Neural progenitor cell (in vitro differentiated cells): ENCODE measurements around the gene TMEM234. TPM values are rescaled to one million over a fixed set of nuclear protein-coding genes. Genes with fewer than 3 reads are reported as not detected.

Source experiments
- DNase-seq: peaks from one replicate; pipeline ENCODE4 v3.0.0-alpha.2; 2016; ENCODE audit warnings: low spot score
- H2AFZ ChIP-seq: fragments of 200-600 bp; sonication (generic); replicated peaks from 2 replicates; pipeline ENCODE4 v1.6.1; 2016; ENCODE audit warnings: antibody characterized with exemption
- H3F3A ChIP-seq: fragments of 200-600 bp; sonication (generic); 2 replicates; pipeline ENCODE4 v1.6.1; 2016; ENCODE audit warnings: antibody characterized with exemption, low read depth
- H3K27ac ChIP-seq: fragments of 200-600 bp; sonication (generic); 2 replicates; pipeline ENCODE4 v1.5.1; 2016; ENCODE audit warnings: mild to moderate bottlenecking
- H3K27me3 ChIP-seq: fragments of 200-600 bp; sonication (generic); 2 replicates; pipeline ENCODE4 v1.6.1; 2016; ENCODE audit warnings: mild to moderate bottlenecking, moderate library complexity
- H3K36me3 ChIP-seq: fragments of 200-600 bp; sonication (generic); 2 replicates; pipeline ENCODE4 v1.5.1; 2016
- H3K4me1 ChIP-seq: fragments of 200-600 bp; sonication (generic); 2 replicates; pipeline ENCODE4 v1.6.1; 2016; ENCODE audit warnings: mixed run types
- H3K4me2 ChIP-seq: fragments of 200-600 bp; sonication (generic); 2 replicates; pipeline ENCODE4 v1.6.1; 2016
- H3K4me3 ChIP-seq: fragments of 200-600 bp; sonication (generic); 2 replicates; pipeline ENCODE4 v1.5.1; 2016
- H3K79me2 ChIP-seq: fragments of 200-600 bp; sonication (generic); 2 replicates; pipeline ENCODE4 v1.6.1; 2016; ENCODE audit warnings: low read depth
- H3K9ac ChIP-seq: fragments of 200-600 bp; sonication (generic); 2 replicates; pipeline ENCODE4 v1.6.1; 2016
- H3K9me3 ChIP-seq: fragments of 200-600 bp; sonication (generic); 2 replicates; pipeline ENCODE4 v1.5.1; 2016; ENCODE audit warnings: low read depth
- H4K20me1 ChIP-seq: fragments of 200-600 bp; sonication (generic); 2 replicates; pipeline ENCODE4 v1.6.1; 2016; ENCODE audit warnings: low read depth
- H3K27ac Mint-ChIP-seq: 3 replicates; pipeline ENCODE4 v1.8.0; 2021; ENCODE audit warnings: mixed read lengths
- H3K27me3 Mint-ChIP-seq: 2 replicates; pipeline ENCODE4 v1.8.0; 2022; ENCODE audit warnings: low read depth, mild to moderate bottlenecking, inconsistent platforms, moderate library complexity, mixed read lengths; ENCODE audit not compliant: insufficient read depth
- H3K36me3 Mint-ChIP-seq: 3 replicates; pipeline ENCODE4 v1.8.0; 2021; ENCODE audit warnings: mixed read lengths
- H3K4me1 Mint-ChIP-seq: 3 replicates; pipeline ENCODE4 v1.8.0; 2021; ENCODE audit warnings: mixed read lengths
- H3K4me3 Mint-ChIP-seq: 3 replicates; pipeline ENCODE4 v1.8.0; 2021; ENCODE audit warnings: mild to moderate bottlenecking, moderate library complexity, mixed read lengths
- H3K9me3 Mint-ChIP-seq: 3 replicates; pipeline ENCODE4 v1.8.0; 2020; ENCODE audit warnings: mixed read lengths
- CTCF ChIP-seq: fragments of 200-600 bp; sonication (generic); IDR thresholded peaks from 2 replicates; pipeline ENCODE4 v1.5.1; 2017; ENCODE audit warnings: antibody characterized with exemption, mild to moderate bottlenecking
- EZH2 ChIP-seq: fragments of 200-600 bp; sonication (generic); IDR thresholded peaks from 2 replicates; pipeline ENCODE4 v1.6.1; 2017; ENCODE audit warnings: antibody characterized with exemption, mild to moderate bottlenecking, moderate library complexity
- EZH2phosphoT487 ChIP-seq: fragments of 200-600 bp; sonication (generic); IDR thresholded peaks from 2 replicates; pipeline ENCODE4 v1.6.1; 2017; ENCODE audit warnings: antibody characterized with exemption
- total RNA-seq: library from RNA; depleted of rRNA; stranded (reverse); fragments of >200 nt; gene quantifications from 2 replicates; pipeline ENCODE4 v1.2.3, GENCODE V29; 2015; ENCODE audit warnings: low replicate concordance

TMEM234 gene
- total RNA-seq, 1 donor from 2014 or later, result 6.0 TPM

- Histone ChIP-seq H3K4me3 (no peak overlapping the region), H3K79me2 (peaks cover 81% of the 10 kb centered on the region)
- H3K27ac Mint-ChIP-seq, result no peak overlapping the region
Measured at GRCh38 chr1:32184650-32185049, 37.5 kb downstream of the TMEM234 start.

GRCh38 chr1:32182060-32182459 lies 40.1 kb downstream of the TMEM234 start:
- Histone ChIP-seq H2AFZ (no peak overlapping the region), H4K20me1 (peaks cover 52% of the 10 kb centered on the region), H3K27ac (no peak overlapping the region), H3K4me2 (no peak overlapping the region), H3K4me3 (no peak overlapping the region), H3K36me3 (no peaks in the 10 kb centered on the region), H3K4me1 (peaks cover 16% of the 10 kb centered on the region), H3K27me3 (no peaks in the 10 kb centered on the region), H3F3A (peaks cover 31% of the 10 kb centered on the region), H3K9me3 (no peaks in the 10 kb centered on the region), H3K9ac (no peak overlapping the region), H3K79me2 (peaks cover 71% of the 10 kb centered on the region)
- Mint-ChIP-seq H3K36me3 (peaks cover 34% of the 10 kb centered on the region), H3K4me3 (no peak overlapping the region), H3K27ac (no peak overlapping the region), H3K27me3 (peaks cover 2% of the 10 kb centered on the region), H3K9me3 (no peaks in the 10 kb centered on the region), H3K4me1 (peaks cover 25% of the 10 kb centered on the region)
- TF ChIP-seq CTCF (no peak), EZH2 (no peak), EZH2phosphoT487 (no peak)
- no peak for DNase-seq

More at GRCh38 chr1:32184650-32185049, 37.5 kb downstream of the TMEM234 start:
- peaks cover 49% of the 10 kb centered on the region for H3K36me3 Mint-ChIP-seq
- peaks cover 9% of the 10 kb centered on the region for H3F3A ChIP-seq
- DNase-seq, result no peak
- H3K4me2 ChIP-seq, result no peak overlapping the region
- no peak overlapping the region for H3K27ac ChIP-seq
- peaks cover 10% of the 10 kb centered on the region for H3K4me1 ChIP-seq
- no peak overlapping the region for H2AFZ ChIP-seq
- H3K9me3 Mint-ChIP-seq, result no peaks in the 10 kb centered on the region
- H3K9me3 ChIP-seq, result no peaks in the 10 kb centered on the region
- H3K27me3 Mint-ChIP-seq, result peaks cover 6% of the 10 kb centered on the region
- peaks cover 59% of the 10 kb centered on the region for H4K20me1 ChIP-seq
- no peak for TF ChIP-seq EZH2
- TF ChIP-seq CTCF, result no peak
- no peak for TF ChIP-seq EZH2phosphoT487
- no peak overlapping the region for H3K9ac ChIP-seq
- peaks cover 5% of the 10 kb centered on the region for H3K36me3 ChIP-seq
- peaks cover 20% of the 10 kb centered on the region for H3K4me1 Mint-ChIP-seq
- H3K4me3 Mint-ChIP-seq, result no peak overlapping the region
- H3K27me3 ChIP-seq, result no peaks in the 10 kb centered on the region

DNA sequence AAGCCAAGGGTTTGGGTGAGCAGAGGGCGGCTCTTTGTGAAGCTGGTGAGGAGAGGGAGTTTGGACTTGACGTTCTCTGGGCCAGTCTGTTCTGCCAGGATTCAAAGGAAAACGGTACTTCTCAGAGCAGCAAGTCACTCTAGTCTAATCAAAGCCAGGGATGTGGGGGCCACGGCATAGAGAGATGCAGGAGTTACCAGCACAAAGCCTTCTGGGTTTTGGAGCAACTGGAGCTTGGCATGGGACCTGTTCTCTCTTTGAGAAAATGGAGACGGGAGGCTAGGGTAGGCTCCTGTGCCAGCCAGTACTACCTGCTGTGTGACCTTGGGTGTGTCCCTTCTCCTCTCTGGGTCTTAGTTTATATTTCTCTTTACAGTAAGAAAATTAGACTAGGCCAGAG lies 40.6 kb downstream of the TMEM234 start:
- no peak overlapping the region for H2AFZ ChIP-seq
- H3K9me3 ChIP-seq, result no peaks in the 10 kb centered on the region
- TF ChIP-seq EZH2, result no peak
- no peak for TF ChIP-seq EZH2phosphoT487
- TF ChIP-seq CTCF, result no peak
- no peak overlapping the region for H3K9ac ChIP-seq
- H3K27ac ChIP-seq, result no peak overlapping the region
- no peaks in the 10 kb centered on the region for H3K9me3 Mint-ChIP-seq
- peak overlapping the region; percentile 99 for H3K4me2 ChIP-seq
- peaks cover 47% of the 10 kb centered on the region for H4K20me1 ChIP-seq
- no peaks in the 10 kb centered on the region for H3K27me3 ChIP-seq
- peaks cover 2% of the 10 kb centered on the region for H3K27me3 Mint-ChIP-seq
- peak overlapping the region; percentile 95 for H3K4me3 Mint-ChIP-seq
- peaks cover 16% of the 10 kb centered on the region for H3K4me1 ChIP-seq
- H3K4me1 Mint-ChIP-seq, result peaks cover 24% of the 10 kb centered on the region
- DNase-seq, result no peak
- peaks cover 35% of the 10 kb centered on the region for H3F3A ChIP-seq
- no peak overlapping the region for H3K4me3 ChIP-seq
- peaks cover 33% of the 10 kb centered on the region for H3K36me3 Mint-ChIP-seq
- H3K36me3 ChIP-seq, result no peaks in the 10 kb centered on the region
- H3K27ac Mint-ChIP-seq, result no peak overlapping the region
- H3K79me2 ChIP-seq, result peaks cover 66% of the 10 kb centered on the region
